IMR-90 (cell line): ENCODE results near the gene SATL1.

ENCODE experiments used
- POLR2A ChIP-seq: IDR thresholded peaks from 2 replicates; pipeline ENCODE4 v1.6.1; 2012; ENCODE audit warnings: mild to moderate bottlenecking, low read depth, low read length
- RAD21 ChIP-seq: IDR thresholded peaks from 2 replicates; pipeline ENCODE4 v1.6.1; 2012; ENCODE audit warnings: low read length, improper control_type of control experiment
- RFX5 ChIP-seq: IDR thresholded peaks from 2 replicates; pipeline ENCODE4 v1.8.0; 2012; ENCODE audit warnings: low read depth, mild to moderate bottlenecking, low read length, moderate library complexity
- TF ChIP-seq, protein P1 (sequence below): conservative IDR thresholded peaks from 2 replicates; pipeline ENCODE4 v1.5.1; 2012; ENCODE audit warnings: mild to moderate bottlenecking, low read depth, low read length, improper control_type of control experiment

DNA sequence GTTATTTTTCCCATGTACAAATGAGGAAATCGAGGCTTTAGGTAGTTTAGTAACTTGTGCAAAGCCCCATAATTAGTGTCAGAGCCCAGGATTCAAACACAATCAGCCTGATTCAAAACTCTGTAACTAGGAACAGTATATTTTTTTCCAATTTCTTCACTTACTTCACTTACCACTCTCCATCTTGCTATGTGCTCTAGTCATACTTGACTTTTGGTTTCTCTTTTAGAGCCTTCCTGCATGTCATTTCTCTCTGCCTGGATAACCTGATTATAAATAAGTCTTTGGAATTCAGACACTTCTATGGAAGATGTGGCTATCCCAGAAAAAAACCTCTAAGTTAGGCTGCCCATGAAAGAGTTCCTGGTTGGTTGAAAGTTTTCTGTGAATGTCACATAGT, 22.2 kb downstream of the SATL1 start:
- TF ChIP-seq RFX5 (no peak), RAD21 (no peak), POLR2A (no peak)
- TF ChIP-seq, protein P1, sequence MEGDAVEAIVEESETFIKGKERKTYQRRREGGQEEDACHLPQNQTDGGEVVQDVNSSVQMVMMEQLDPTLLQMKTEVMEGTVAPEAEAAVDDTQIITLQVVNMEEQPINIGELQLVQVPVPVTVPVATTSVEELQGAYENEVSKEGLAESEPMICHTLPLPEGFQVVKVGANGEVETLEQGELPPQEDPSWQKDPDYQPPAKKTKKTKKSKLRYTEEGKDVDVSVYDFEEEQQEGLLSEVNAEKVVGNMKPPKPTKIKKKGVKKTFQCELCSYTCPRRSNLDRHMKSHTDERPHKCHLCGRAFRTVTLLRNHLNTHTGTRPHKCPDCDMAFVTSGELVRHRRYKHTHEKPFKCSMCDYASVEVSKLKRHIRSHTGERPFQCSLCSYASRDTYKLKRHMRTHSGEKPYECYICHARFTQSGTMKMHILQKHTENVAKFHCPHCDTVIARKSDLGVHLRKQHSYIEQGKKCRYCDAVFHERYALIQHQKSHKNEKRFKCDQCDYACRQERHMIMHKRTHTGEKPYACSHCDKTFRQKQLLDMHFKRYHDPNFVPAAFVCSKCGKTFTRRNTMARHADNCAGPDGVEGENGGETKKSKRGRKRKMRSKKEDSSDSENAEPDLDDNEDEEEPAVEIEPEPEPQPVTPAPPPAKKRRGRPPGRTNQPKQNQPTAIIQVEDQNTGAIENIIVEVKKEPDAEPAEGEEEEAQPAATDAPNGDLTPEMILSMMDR, result no peak
